SK-N-SH treated with all-trans-retinoic acid at 6 μM for 48 hours (cell line): ENCODE measurements around the gene DEPP1.

Source experiments
- ATAC-seq: fragments of 200-7000 bp; cut with Tn5 transposase; 3 replicates; pipeline ENCODE4 v1.9.1; 2020; ENCODE audit warnings: mild to moderate bottlenecking, moderate library complexity
- ARNTL ChIP-seq: fragments of 450-650 bp; formaldehyde crosslinking; IDR thresholded peaks from 2 replicates; pipeline ENCODE4 v1.5.0; 2020; ENCODE audit warnings: low read depth, mild to moderate bottlenecking, moderate library complexity, borderline replicate concordance
- CSDC2 ChIP-seq: fragments of 250-450 bp; sonication (Bioruptor Pico); IDR thresholded peaks from 2 replicates; pipeline ENCODE4 v1.5.0; 2020; ENCODE audit warnings: mild to moderate bottlenecking, moderate library complexity
- GLIS3 ChIP-seq: fragments of 250-450 bp; sonication (Bioruptor Pico); IDR thresholded peaks from 2 replicates; pipeline ENCODE4 v1.5.0; 2020; ENCODE audit warnings: mild to moderate bottlenecking, moderate library complexity
- ISL1 ChIP-seq: fragments of 250-450 bp; sonication (Bioruptor Pico); IDR thresholded peaks from 2 replicates; pipeline ENCODE4 v2.1.2; 2022; ENCODE audit warnings: mild to moderate bottlenecking, moderate library complexity
- OSR1 ChIP-seq: fragments of 250-450 bp; sonication (Bioruptor Pico); IDR thresholded peaks from 2 replicates; pipeline ENCODE4 v1.8.0; 2022; ENCODE audit warnings: moderate library complexity, mild to moderate bottlenecking, inconsistent platforms
- PPARA ChIP-seq: fragments of 250-450 bp; sonication (Bioruptor Pico); IDR thresholded peaks from 2 replicates; pipeline ENCODE4 v1.5.0; 2020; ENCODE audit warnings: mild to moderate bottlenecking, borderline replicate concordance
- RARB ChIP-seq: fragments of 250-450 bp; sonication (Bioruptor Pico); IDR thresholded peaks from 2 replicates; pipeline ENCODE4 v1.8.0; 2021; ENCODE audit warnings: mild to moderate bottlenecking, moderate library complexity
- TCF4 ChIP-seq: fragments of 250-450 bp; sonication (Bioruptor Pico); IDR thresholded peaks from 2 replicates; pipeline ENCODE4 v1.8.0; 2021; ENCODE audit warnings: mild to moderate bottlenecking, moderate library complexity, borderline replicate concordance
- TOX ChIP-seq: fragments of 250-450 bp; sonication (Bioruptor Pico); IDR thresholded peaks from 2 replicates; pipeline ENCODE4 v1.8.0; 2021; ENCODE audit warnings: mild to moderate bottlenecking, moderate library complexity, borderline replicate concordance
- ZC3H10 ChIP-seq: fragments of 250-450 bp; sonication (Bioruptor Pico); IDR thresholded peaks from 2 replicates; pipeline ENCODE4 v1.5.1; 2021; ENCODE audit warnings: mild to moderate bottlenecking, moderate library complexity
- ZFP3 ChIP-seq: fragments of 250-450 bp; sonication (Bioruptor Pico); IDR thresholded peaks from 2 replicates; pipeline ENCODE4 v1.5.0; 2020; ENCODE audit warnings: mild to moderate bottlenecking, moderate library complexity
- ZFP30 ChIP-seq: fragments of 450-650 bp; formaldehyde crosslinking; IDR thresholded peaks from 2 replicates; pipeline ENCODE4 v1.5.0; 2022; ENCODE audit warnings: mild to moderate bottlenecking, moderate library complexity
- ZNF565 ChIP-seq: fragments of 450-650 bp; formaldehyde crosslinking; conservative IDR thresholded peaks from 2 replicates; pipeline ENCODE4 v1.5.0; 2020; ENCODE audit warnings: low read depth, mild to moderate bottlenecking, moderate library complexity
- ZNF70 ChIP-seq: fragments of 450-650 bp; formaldehyde crosslinking; IDR thresholded peaks from 2 replicates; pipeline ENCODE4 v1.5.0; 2020; ENCODE audit warnings: mild to moderate bottlenecking, moderate library complexity
- ZNF8 ChIP-seq: fragments of 450-650 bp; formaldehyde crosslinking; IDR thresholded peaks from 2 replicates; pipeline ENCODE4 v1.5.0; 2020; ENCODE audit warnings: mild to moderate bottlenecking, moderate library complexity
- TF ChIP-seq, protein P1 (sequence below): fragments of 250-450 bp; sonication (Bioruptor Pico); IDR thresholded peaks from 2 replicates; pipeline ENCODE4 v1.5.0; 2020; ENCODE audit warnings: mild to moderate bottlenecking, moderate library complexity
- TF ChIP-seq, protein P2 (sequence below): fragments of 250-450 bp; sonication (Bioruptor Pico); IDR thresholded peaks from 2 replicates; pipeline ENCODE4 v1.8.0; 2021; ENCODE audit warnings: low read depth, mild to moderate bottlenecking, moderate library complexity, borderline replicate concordance
- TF ChIP-seq, protein P3 (sequence below): fragments of 250-450 bp; sonication (Bioruptor Pico); IDR thresholded peaks from 2 replicates; pipeline ENCODE4 v1.8.0; 2020; ENCODE audit warnings: mild to moderate bottlenecking, moderate library complexity, borderline replicate concordance
- TF ChIP-seq, protein P4 (sequence below): fragments of 250-450 bp; sonication (Bioruptor Pico); IDR thresholded peaks from 2 replicates; pipeline ENCODE4 v1.5.1; 2021; ENCODE audit warnings: mild to moderate bottlenecking, moderate library complexity
- TF ChIP-seq, protein P5 (sequence below): fragments of 250-450 bp; sonication (Bioruptor Pico); IDR thresholded peaks from 2 replicates; pipeline ENCODE4 v1.5.1; 2020; ENCODE audit warnings: low read depth, mild to moderate bottlenecking, moderate library complexity

The DEPP1 gene

DNA sequence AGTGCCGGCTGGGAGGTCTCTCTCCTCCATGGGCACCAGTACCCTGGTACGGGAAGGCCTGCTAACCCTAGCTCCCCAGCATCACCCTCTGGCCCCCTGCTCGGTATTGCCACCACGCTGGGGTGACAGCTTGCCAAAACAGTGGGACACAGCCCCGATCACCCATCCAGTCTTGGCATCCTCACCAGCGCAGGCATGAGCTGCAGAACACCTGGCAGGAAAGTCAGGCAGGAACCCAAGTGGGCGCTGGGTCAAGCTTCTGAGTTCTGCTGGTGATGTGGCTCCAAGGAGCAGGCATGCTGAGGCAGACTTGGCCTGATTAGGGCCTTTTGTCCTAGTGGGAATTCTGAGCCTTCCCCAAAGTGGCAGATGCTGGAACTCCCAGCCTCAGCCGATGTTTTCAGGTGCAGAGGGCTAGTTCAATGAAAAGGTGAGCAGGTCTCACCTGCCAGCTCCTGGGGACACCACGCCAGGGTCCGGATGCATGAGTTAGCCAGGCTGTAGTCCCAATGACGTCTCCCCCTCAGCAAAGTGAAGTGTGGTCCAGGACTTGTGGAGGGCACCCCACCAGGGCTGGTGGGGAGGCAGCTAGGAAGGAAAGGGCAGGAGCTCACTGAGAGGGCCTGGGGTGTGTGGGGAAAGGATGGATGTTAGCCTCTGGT lies 13.6 kb upstream of the DEPP1 start:
- TF ChIP-seq, protein P1, sequence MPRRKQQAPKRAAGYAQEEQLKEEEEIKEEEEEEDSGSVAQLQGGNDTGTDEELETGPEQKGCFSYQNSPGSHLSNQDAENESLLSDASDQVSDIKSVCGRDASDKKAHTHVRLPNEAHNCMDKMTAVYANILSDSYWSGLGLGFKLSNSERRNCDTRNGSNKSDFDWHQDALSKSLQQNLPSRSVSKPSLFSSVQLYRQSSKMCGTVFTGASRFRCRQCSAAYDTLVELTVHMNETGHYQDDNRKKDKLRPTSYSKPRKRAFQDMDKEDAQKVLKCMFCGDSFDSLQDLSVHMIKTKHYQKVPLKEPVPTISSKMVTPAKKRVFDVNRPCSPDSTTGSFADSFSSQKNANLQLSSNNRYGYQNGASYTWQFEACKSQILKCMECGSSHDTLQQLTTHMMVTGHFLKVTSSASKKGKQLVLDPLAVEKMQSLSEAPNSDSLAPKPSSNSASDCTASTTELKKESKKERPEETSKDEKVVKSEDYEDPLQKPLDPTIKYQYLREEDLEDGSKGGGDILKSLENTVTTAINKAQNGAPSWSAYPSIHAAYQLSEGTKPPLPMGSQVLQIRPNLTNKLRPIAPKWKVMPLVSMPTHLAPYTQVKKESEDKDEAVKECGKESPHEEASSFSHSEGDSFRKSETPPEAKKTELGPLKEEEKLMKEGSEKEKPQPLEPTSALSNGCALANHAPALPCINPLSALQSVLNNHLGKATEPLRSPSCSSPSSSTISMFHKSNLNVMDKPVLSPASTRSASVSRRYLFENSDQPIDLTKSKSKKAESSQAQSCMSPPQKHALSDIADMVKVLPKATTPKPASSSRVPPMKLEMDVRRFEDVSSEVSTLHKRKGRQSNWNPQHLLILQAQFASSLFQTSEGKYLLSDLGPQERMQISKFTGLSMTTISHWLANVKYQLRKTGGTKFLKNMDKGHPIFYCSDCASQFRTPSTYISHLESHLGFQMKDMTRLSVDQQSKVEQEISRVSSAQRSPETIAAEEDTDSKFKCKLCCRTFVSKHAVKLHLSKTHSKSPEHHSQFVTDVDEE: no peak
- TF ChIP-seq ZNF70 (CRISPR knock-in tag): no peak
- ATAC-seq: no peak

DNA sequence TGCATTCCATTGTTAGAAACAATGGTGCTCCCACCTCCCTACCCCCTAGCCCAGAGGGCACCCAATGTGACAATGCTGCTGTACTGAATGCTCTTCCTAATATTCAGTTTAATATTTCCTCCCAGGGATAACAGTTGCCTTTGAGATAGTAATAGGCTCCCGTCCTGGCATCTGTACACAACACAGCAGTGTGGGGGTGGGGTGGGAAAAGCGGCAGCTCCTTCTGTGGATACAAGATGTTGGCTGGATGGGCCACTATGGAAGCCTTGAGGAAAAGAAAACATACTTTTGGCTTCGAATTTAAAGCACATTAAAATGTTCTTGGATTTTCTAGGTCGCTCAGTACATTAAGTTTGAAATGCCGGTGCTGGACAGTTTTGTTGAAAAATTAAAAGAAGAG lies 13.0 kb upstream of the DEPP1 start:
- TF ChIP-seq ZNF8 (no peak), ZNF565 (CRISPR knock-in tag) (no peak), RARB (CRISPR knock-in tag) (no peak), ZFP30 (CRISPR knock-in tag) (no peak), OSR1 (no peak), ZFP3 (CRISPR knock-in tag) (no peak), PPARA (CRISPR knock-in tag) (no peak), ARNTL (CRISPR knock-in tag) (no peak), ZC3H10 (CRISPR knock-in tag) (no peak)
- TF ChIP-seq, protein P2, sequence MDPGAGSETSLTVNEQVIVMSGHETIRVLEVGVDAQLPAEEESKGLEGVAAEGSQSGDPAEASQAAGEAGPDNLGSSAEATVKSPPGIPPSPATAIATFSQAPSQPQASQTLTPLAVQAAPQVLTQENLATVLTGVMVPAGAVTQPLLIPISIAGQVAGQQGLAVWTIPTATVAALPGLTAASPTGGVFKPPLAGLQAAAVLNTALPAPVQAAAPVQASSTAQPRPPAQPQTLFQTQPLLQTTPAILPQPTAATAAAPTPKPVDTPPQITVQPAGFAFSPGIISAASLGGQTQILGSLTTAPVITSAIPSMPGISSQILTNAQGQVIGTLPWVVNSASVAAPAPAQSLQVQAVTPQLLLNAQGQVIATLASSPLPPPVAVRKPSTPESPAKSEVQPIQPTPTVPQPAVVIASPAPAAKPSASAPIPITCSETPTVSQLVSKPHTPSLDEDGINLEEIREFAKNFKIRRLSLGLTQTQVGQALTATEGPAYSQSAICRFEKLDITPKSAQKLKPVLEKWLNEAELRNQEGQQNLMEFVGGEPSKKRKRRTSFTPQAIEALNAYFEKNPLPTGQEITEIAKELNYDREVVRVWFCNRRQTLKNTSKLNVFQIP: no peak
- TF ChIP-seq, protein P1: no peak
- TF ChIP-seq, protein P3, sequence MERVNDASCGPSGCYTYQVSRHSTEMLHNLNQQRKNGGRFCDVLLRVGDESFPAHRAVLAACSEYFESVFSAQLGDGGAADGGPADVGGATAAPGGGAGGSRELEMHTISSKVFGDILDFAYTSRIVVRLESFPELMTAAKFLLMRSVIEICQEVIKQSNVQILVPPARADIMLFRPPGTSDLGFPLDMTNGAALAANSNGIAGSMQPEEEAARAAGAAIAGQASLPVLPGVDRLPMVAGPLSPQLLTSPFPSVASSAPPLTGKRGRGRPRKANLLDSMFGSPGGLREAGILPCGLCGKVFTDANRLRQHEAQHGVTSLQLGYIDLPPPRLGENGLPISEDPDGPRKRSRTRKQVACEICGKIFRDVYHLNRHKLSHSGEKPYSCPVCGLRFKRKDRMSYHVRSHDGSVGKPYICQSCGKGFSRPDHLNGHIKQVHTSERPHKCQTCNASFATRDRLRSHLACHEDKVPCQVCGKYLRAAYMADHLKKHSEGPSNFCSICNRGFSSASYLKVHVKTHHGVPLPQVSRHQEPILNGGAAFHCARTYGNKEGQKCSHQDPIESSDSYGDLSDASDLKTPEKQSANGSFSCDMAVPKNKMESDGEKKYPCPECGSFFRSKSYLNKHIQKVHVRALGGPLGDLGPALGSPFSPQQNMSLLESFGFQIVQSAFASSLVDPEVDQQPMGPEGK: no peak
- TF ChIP-seq, protein P4, sequence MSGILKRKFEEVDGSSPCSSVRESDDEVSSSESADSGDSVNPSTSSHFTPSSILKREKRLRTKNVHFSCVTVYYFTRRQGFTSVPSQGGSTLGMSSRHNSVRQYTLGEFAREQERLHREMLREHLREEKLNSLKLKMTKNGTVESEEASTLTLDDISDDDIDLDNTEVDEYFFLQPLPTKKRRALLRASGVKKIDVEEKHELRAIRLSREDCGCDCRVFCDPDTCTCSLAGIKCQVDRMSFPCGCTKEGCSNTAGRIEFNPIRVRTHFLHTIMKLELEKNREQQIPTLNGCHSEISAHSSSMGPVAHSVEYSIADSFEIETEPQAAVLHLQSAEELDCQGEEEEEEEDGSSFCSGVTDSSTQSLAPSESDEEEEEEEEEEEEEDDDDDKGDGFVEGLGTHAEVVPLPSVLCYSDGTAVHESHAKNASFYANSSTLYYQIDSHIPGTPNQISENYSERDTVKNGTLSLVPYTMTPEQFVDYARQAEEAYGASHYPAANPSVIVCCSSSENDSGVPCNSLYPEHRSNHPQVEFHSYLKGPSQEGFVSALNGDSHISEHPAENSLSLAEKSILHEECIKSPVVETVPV (CRISPR knock-in tag): no peak
- TF ChIP-seq, protein P5, sequence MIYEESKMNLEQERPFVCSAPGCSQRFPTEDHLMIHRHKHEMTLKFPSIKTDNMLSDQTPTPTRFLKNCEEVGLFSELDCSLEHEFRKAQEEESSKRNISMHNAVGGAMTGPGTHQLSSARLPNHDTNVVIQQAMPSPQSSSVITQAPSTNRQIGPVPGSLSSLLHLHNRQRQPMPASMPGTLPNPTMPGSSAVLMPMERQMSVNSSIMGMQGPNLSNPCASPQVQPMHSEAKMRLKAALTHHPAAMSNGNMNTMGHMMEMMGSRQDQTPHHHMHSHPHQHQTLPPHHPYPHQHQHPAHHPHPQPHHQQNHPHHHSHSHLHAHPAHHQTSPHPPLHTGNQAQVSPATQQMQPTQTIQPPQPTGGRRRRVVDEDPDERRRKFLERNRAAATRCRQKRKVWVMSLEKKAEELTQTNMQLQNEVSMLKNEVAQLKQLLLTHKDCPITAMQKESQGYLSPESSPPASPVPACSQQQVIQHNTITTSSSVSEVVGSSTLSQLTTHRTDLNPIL (CRISPR knock-in tag): no peak
- ATAC-seq: no peak

DNA sequence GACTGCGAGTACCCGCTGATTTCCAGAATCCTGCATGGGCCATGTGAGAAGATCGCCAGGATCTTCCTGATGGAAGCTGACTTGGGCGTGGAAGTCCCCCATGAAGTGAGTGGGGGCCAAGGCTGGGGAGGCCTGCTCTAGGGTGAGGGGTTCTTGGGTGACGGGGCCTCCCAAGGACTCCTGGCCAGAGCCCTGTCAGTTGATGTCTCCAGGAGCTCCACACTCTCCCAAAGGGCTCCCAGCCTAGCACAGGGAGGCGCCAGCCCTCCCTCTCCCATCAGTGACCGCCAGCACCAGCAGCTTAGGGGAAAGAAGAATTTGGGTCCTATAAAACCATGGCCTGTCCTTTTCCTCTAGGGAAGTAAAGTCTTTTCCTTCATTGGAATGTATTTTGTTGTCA lies 12.4 kb upstream of the DEPP1 start:
- ATAC-seq: no peak
- TF ChIP-seq, protein P2: no peak
- no peak for TF ChIP-seq ZNF565 (CRISPR knock-in tag)
- TF ChIP-seq, protein P4 (CRISPR knock-in tag): no peak
- TF ChIP-seq CSDC2: no peak
- TF ChIP-seq, protein P3: no peak
- no peak for TF ChIP-seq GLIS3 (CRISPR knock-in tag)
- TF ChIP-seq PPARA (CRISPR knock-in tag): no peak
- TF ChIP-seq ZFP30 (CRISPR knock-in tag): no peak
- TF ChIP-seq TOX (CRISPR knock-in tag): no peak
- TF ChIP-seq TCF4 (CRISPR knock-in tag): no peak
- no peak for TF ChIP-seq ISL1 (CRISPR knock-in tag)
